ENCODE data around the gene DPY19L1.
"Not testable (repeated sequence)": the region's sequence is repeated elsewhere in the genome, so short reads cannot be mapped to it uniquely, and the experiment has no call there.

DPY19L1 gene

DNA sequence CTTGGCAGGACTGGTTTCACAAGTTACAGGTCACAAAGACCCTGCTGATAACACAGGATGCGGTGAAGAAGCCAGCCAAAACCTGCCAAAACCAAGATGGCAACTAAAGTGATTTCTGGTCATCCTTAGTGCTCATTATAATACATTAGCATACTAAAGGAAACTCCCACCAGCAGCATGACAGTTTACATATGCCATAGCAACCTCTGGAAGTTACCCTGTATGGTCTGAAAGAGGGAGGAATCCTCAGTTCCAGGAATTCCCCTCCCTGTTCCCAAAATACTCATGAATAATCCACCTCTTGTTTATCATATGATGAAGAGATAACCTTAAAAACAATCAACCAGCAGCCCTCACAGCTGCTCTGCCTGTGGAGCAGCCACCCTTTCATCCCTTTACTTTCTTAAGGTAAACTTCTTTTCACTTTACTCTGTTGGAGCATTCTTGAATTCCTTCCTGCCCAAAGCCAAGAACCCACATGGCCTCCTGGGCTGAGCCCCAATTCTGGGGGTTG lies 21.9 kb downstream of the DPY19L1 start:
- DNase-seq, result no peak
- Mint-ChIP-seq H3K36me3 (ENCODE audit: low read depth) (peaks cover 49% of the 10 kb centered on the region), H3K27me3 (ENCODE audit: low read depth, poor library complexity) (no peaks in the 10 kb centered on the region), H3K4me1 (no peaks in the 10 kb centered on the region), H3K4me3 (no peak overlapping the region), H3K27ac (no peak overlapping the region), H3K9me3 (no peaks in the 10 kb centered on the region)
- no peak for TF ChIP-seq CTCF (IDR thresholded peaks at IDR 0.05)

GRCh38 chr7:35012160-35012559 lies 25.1 kb downstream of the DPY19L1 start:
- DNase-seq, result no peak
- Mint-ChIP-seq H3K27me3 (ENCODE audit: low read depth, poor library complexity) (no peaks in the 10 kb centered on the region), H3K4me1 (peaks cover 6% of the 10 kb centered on the region), H3K36me3 (ENCODE audit: low read depth) (peaks cover 41% of the 10 kb centered on the region), H3K27ac (peak overlapping the region; percentile 13), H3K9me3 (no peaks in the 10 kb centered on the region), H3K4me3 (no peak overlapping the region)
- TF ChIP-seq CTCF (IDR thresholded peaks at IDR 0.05), result no peak

DNA sequence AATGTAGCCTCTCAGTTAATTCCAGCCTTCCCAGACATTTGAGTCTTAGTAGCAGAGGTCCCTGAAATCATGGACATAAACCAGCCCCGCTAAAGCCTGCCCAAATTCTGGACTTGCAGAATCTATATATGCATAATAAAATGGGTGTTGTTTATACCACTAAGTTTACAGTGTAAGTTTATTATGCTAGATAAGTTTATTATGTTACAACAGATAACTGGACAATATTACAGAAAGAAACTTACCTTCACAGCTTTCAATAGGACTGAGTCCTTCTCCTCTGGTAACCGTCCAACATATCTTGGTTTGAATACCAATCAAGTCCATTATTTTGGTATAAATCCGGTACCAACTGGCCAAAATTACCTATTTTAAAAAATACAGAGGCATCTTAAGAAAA lies 26.2 kb downstream of the DPY19L1 start:
- Mint-ChIP-seq H3K27me3 (ENCODE audit: low read depth, poor library complexity) (no peaks in the 10 kb centered on the region), H3K9me3 (no peaks in the 10 kb centered on the region), H3K36me3 (ENCODE audit: low read depth) (peaks cover 32% of the 10 kb centered on the region), H3K4me1 (peaks cover 6% of the 10 kb centered on the region), H3K4me3 (no peak overlapping the region), H3K27ac (no peak overlapping the region)
- TF ChIP-seq CTCF (IDR thresholded peaks at IDR 0.05), result no peak
- DNase-seq, result no peak

DNA sequence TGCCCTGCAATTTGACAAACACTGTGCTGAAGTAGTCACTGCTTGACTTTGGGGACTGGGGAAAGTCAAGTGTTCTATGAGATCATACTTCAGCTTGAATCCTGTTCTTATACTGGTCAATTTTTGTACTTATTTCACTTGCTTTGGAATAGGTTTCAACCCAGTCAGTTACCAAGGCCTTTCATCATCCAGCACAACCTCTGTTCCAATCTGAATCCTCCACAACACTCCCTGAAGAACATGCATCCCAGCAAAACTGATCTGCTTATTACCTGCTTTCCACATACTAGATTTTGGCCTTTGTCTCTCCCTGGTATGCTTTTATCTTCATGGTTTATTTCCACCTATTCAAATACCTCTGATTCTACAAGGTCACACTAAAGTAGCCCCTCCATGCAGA lies 29.5 kb downstream of the DPY19L1 start:
- no peaks in the 10 kb centered on the region for H3K9me3 Mint-ChIP-seq
- H3K27ac Mint-ChIP-seq, result no peak overlapping the region
- H3K4me3 Mint-ChIP-seq, result no peak overlapping the region
- no peaks in the 10 kb centered on the region for H3K27me3 Mint-ChIP-seq (ENCODE audit: low read depth, poor library complexity)
- TF ChIP-seq CTCF (IDR thresholded peaks at IDR 0.05), result no peak
- H3K36me3 Mint-ChIP-seq (ENCODE audit: low read depth), result peaks cover 19% of the 10 kb centered on the region
- no peak for DNase-seq
- H3K4me1 Mint-ChIP-seq, result peaks cover 31% of the 10 kb centered on the region

DNA sequence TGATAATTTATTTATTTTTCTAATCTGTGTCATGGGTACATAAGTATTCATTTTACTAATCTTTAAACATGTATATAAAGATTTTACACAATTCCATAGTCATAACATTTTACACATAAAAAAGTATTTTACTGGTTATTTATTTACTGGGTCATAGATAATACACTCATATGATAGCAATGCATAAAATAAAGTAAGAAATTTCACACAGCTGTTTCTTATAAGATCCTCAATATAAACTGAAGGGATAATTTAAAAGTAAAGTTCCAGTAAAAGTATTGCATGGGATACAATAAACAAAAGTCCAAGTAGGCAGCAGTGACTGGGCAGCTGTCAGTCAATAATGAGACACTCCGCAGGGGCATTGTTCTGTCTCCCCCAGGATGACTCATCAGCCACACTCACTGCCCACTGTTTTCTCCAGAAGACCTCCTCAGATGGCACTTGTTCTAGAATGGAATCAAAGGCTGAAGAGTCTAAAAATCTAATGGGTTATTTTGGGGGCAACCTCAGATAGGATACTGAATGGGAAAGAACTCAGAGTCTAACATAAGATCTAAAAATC lies 32.7 kb downstream of the DPY19L1 start:
- TF ChIP-seq CTCF (IDR thresholded peaks at IDR 0.05), result no peak
- no peak overlapping the region for H3K4me3 Mint-ChIP-seq
- H3K9me3 Mint-ChIP-seq, result peaks cover 4% of the 10 kb centered on the region
- H3K27me3 Mint-ChIP-seq (ENCODE audit: low read depth, poor library complexity), result no peaks in the 10 kb centered on the region
- no peak for DNase-seq
- peak overlapping the region; percentile 95 for H3K27ac Mint-ChIP-seq
- peaks cover 25% of the 10 kb centered on the region for H3K36me3 Mint-ChIP-seq (ENCODE audit: low read depth)
- H3K4me1 Mint-ChIP-seq, result peaks cover 36% of the 10 kb centered on the region

DNA sequence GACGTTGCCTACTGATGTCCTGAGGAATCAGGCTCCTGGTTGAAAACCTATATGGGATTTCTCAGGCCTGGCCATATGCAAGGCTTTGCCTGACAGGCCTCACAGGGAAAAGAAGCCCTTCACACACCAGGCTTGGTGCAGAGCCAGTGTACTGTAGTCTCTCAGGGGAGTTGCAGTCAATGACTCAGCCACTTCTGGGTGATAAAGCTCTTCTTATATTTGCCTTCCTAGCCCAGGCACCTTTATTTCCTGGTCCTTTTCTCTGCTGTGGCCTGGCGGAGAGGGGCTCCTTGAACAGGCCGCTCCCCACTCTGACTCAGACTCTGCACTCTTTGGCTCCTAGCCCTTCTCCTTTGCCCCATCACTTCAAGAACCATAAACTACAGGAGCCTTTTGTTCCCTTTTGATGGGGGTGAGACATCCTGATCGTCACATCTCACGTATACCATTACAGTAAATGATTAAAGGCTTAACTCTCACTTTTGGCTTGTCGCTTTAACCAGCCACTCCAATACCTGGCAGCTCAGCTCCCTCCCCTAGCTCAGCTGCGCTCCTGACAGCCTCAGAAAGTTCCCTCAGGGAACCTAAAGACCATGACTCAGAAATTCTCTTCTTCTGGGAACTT lies 33.5 kb downstream of the DPY19L1 start:
- Mint-ChIP-seq H3K4me1 (peaks cover 44% of the 10 kb centered on the region), H3K27ac (peak overlapping the region; percentile 97), H3K4me3 (peak overlapping the region; percentile 29), H3K36me3 (ENCODE audit: low read depth) (peaks cover 33% of the 10 kb centered on the region), H3K27me3 (ENCODE audit: low read depth, poor library complexity) (peaks cover under 1% of the 10 kb centered on the region), H3K9me3 (peaks cover 4% of the 10 kb centered on the region)
- peak; percentile 4 for DNase-seq
- no peak for TF ChIP-seq CTCF (IDR thresholded peaks at IDR 0.05)

- not testable (repeated sequence) for H3K27me3 Mint-ChIP-seq (ENCODE audit: low read depth, poor library complexity); H3K4me3 Mint-ChIP-seq
Observed at GRCh38 chr7:35003177-35003650, 34.1 kb downstream of the DPY19L1 start.

GRCh38 chr7:34998335-34998734 lies 39.0 kb downstream of the DPY19L1 start:
- not testable (repeated sequence) for DNase-seq; H3K9me3 Mint-ChIP-seq; H3K27me3 Mint-ChIP-seq (ENCODE audit: low read depth, poor library complexity); H3K4me3 Mint-ChIP-seq
- H3K27ac Mint-ChIP-seq, result peak overlapping the region; percentile 23
- H3K4me1 Mint-ChIP-seq, result peaks cover 39% of the 10 kb centered on the region
- H3K36me3 Mint-ChIP-seq (ENCODE audit: low read depth), result peaks cover 47% of the 10 kb centered on the region

More at GRCh38 chr7:35003177-35003650, 34.1 kb downstream of the DPY19L1 start:
- Mint-ChIP-seq H3K27ac (peak overlapping the region; percentile 97), H3K36me3 (ENCODE audit: low read depth) (peaks cover 35% of the 10 kb centered on the region), H3K4me1 (peaks cover 49% of the 10 kb centered on the region)
- H3K9me3 Mint-ChIP-seq, DNase-seq: not testable (repeated sequence)

Measured in nephron progenitor cell (in vitro differentiated cells).